NCI-H2107 treated with DMSO at 0.1 percent for 48 hours (cell line): ENCODE measurements around the gene UGT2B17.
"Not testable (repeated sequence)": the region's sequence is repeated elsewhere in the genome, so short reads cannot be mapped to it uniquely, and the experiment has no call there.

Experiments used
- DNase-seq: peaks from one replicate; lab custom pipeline; 2025; ENCODE audit not compliant: unreplicated experiment; lab: John Stamatoyannopoulos, UW

UGT2B17 gene

DNA sequence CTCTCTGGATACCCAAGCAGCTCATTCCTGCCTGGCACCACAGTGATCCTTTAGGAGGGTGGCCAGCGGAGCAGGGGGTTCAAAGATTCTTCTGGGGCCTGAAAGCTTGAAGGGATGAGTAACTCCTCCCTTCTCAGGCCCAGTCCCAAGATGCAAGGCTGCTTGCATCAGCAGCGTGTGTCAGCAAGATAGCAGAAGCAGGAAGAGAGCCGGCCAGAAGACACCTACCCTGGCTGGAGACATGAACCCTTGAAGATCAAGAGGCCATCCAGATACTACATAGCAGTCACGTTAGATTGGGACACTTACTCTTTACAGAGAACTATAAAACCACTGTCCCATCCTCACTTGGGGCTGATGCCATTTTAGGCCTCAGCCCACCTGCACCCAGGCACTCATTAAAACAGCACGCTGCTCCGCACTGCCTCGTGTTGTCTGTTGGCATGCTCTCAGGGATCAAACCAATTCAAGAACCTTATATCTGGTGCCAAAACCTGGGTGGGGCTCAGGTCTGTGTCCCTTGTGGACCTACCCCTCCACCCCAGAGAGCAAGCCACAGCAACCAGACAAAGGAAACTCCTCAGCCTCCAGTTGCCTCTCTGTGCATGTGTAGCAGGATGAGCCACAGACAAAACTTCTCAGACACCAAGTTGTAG lies 6.5 kb downstream of the UGT2B17 start:
- no peak for DNase-seq

GRCh38 chr4:68569036-68569435 lies 7.1 kb downstream of the UGT2B17 start:
- not testable (repeated sequence) for DNase-seq

DNA sequence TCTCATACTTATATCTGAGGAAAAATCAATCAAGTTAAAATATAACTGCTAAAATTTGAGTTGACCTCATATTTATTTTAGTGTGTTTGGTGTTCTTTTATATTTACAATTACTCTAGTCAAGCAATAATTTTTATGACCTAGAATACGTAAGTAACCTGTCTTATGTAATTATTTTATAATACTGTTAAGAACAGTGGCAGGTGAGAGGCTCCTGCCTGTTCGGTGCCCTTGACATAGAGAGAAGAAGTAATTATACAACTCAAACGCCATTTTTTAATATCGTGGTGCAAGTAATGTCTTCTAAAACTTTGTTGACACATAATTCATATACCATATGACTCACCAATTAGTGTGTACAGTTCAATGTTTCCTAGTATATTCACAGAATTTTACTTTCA lies 7.6 kb downstream of the UGT2B17 start:
- DNase-seq = not testable (repeated sequence)

DNA sequence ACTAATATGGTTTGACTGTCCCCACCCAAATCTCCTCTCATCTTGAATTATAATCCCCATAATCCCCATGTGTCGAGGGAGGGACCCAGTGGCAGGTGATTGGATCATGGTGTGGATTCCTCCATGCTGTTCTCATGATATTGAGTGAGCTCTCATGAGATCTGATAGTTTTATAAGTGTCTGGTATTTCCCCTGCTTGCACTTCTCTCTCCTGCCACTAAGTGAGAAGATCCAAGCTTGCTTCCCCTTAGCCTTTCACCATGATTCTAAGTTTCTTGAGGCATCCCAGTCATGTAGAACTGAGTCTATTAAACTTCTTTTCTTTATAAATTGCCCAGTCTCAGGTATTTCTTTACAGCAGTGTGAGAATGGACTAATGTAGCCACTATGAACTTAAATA lies 9.8 kb downstream of the UGT2B17 start:
- not testable (repeated sequence) for DNase-seq

DNA sequence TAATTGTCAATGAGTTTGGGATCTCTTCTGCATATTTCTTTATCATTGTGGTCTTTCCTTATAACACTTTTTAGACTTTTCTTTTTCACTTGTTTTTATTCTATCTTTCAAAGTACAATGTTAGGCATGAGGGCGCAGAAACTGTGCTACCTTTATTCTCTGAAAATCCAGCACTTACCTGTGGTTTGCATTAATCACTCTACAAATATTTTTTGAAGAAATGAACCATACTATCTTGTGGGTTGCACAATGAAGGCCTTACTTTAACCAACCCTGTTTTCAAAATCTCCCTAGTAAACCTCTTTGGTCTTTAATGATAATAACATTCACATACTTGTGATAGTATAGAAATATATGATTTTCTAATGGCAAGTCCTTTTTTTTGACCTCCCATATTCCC lies 11.0 kb downstream of the UGT2B17 start:
- DNase-seq = not testable (repeated sequence)

- DNase-seq = not testable (repeated sequence)
Measured at GRCh38 chr4:68560364-68561070, 15.6 kb downstream of the UGT2B17 start.

GRCh38 chr4:68553830-68554229 lies 22.3 kb downstream of the UGT2B17 start:
- DNase-seq = not testable (repeated sequence)

GRCh38 chr4:68552818-68553811 lies 23.0 kb downstream of the UGT2B17 start:
- not testable (repeated sequence) for DNase-seq

- not testable (repeated sequence) for DNase-seq
Measured at GRCh38 chr4:68542742-68543141, 33.4 kb downstream of the UGT2B17 start.

DNA sequence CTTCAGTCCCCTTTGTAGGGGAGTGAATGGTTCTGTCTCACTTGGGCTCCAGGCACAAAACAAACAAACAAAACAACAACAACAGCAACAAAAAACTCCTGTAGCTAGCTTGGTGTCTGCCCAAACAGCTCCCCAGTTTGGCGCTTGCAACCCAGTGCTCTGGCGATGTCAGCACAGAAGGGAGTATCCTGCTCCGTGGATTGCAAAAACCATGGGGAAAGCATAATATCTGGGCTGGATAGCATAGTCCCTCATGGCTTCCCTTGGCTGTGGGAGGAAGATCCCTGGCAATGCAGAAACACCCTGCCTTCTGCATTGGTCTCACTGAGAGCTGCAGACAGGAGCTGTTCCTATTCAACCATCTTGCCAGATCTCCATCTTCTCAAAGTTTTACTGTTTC lies 39.7 kb downstream of the UGT2B17 start:
- DNase-seq = no peak

- DNase-seq = no peak
Measured at GRCh38 chr4:68535974-68536373, 40.1 kb downstream of the UGT2B17 start.

GRCh38 chr4:68522232-68522631 lies 53.9 kb downstream of the UGT2B17 start:
- DNase-seq = not testable (repeated sequence)

DNA sequence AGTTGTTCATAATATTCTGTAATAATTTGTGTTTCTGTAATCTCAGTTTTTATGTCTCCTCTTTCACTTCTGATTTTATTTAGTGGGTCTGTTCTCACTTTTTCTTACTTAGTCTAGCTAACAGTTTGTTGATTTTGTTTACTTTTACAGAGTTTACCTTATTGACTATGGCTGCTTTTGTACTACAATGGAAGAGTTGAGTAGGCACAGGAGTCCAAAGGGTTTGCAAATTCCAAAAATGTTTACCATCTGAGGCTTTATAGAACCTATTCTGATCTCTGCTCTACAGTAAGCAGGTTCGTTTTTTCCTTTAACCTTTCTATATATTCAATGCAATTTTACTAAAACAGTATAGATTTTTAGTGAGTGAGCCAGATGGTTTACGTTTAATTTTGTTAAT lies 55.1 kb downstream of the UGT2B17 start:
- no peak for DNase-seq

- DNase-seq = no peak
Measured at GRCh38 chr4:68518889-68519288, 57.2 kb downstream of the UGT2B17 start.

DNA sequence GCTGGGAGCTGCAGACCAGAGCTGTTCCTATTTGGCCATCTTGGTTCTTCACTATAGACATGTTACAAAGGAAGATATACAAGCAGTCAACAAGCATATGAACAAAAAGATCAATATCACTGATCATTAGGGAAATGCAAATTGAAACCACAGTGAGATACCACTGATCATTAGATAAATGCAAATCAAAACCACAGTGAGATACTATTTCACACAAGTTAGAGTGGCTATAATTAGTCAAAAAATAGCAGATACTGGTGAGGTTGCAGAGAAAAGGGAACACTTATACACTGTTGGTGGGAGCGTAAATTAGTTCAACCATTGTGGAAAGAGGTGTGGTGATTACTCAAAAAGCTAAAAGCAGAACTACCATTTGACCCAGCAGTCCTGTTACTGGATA lies 70.7 kb downstream of the UGT2B17 start:
- DNase-seq = not testable (repeated sequence)

DNA sequence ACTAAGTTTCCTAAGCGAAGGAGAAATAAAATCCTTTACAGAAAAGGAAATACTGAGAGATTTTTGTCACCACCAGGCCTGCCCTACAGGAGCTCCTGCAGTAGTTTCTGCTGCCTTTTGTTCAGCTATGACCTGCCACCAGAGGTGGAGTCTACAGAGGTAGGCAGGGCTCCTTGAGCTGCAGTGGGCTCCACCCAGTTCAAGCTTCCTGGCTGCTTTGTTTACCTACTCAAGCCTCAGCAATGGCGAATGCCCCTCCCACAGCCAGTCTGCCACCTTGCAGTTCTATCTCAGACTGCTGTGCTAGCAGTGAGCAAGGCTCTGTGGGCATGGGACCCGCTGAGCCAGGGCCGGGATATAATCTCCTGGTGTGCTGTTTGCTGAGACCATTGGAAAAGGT lies 71.3 kb downstream of the UGT2B17 start:
- not testable (repeated sequence) for DNase-seq

GRCh38 chr4:68503462-68503861 lies 72.7 kb downstream of the UGT2B17 start:
- DNase-seq = not testable (repeated sequence)

DNA sequence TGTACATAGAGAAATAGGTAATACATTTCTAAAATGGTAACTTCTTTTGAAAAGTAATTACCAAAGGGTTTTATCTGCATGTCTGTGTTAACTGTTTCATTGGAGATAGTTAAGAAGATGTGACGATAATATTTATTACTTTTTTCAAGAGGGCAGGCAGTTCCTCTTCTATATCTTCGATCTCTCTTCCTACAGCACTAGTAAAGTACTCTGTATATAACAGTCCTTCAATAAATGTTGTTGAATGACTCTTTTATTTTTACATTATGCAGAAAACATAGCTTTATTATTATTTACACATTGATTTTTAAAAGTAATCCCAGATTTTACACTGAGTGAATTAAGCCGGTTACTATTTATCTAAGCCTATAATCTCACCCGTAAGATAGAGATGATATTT lies 77.1 kb downstream of the UGT2B17 start:
- DNase-seq = no peak

- DNase-seq = peak; percentile 4
Measured at GRCh38 chr4:68498413-68499007, 77.6 kb downstream of the UGT2B17 start.

DNA sequence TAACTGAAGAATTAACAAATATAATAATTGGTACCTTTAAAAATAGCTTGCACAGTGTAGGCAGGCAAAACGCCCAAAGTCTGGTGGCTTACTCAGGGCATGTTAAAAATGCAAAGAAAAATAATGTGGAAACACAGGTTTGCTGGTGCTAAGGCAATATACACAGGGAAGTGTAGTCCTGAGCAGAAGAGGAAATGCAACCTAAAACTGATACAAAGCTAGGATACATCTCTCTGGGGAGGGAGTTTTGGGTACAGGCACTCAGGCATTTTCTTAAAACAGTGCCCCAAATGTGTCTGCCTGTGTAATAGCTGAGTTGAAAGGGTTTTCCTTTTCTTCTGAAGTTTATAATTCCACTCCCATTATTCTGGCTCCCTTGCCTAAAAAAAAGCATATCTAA lies 81.4 kb downstream of the UGT2B17 start:
- DNase-seq = no peak
